K562 (cell line): Measurements from ENCODE around the gene KRT71. TPM values are rescaled to one million over a fixed set of nuclear protein-coding genes. Genes with fewer than 3 reads are reported as not detected.

ENCODE experiments used
- ATAC-seq: fragments of 200-7000 bp; cut with Tn5 transposase; 3 replicates; pipeline ENCODE4 v1.9.1; 2020; ENCODE audit warnings: moderate library complexity
- BruUV-seq: library from RNA; stranded (reverse); fragments of 400-500 nt; replicated peaks from 2 replicates; lab custom pipeline; 2021; lab: Mats Ljungman, UMichigan
- CTCF ChIA-PET: fragments of 300-600 bp; formaldehyde crosslinking; extraction: SDS; loops from one replicate; lab custom pipeline; 2021; ENCODE audit warnings: low intra/inter-chr PET ratio; lab: Yijun Ruan, JAX
- POLR2A ChIA-PET: fragments of 300-600, 350-650 bp; sonication (Branson Sonifier 250); formaldehyde crosslinking; extraction: SDS; loops from one replicate; lab custom pipeline; 2021; ENCODE audit warnings: antibody characterized with exemption, inconsistent platforms; lab: Yijun Ruan, JAX
- DNase-seq, 4 experiments: peaks; one replicate each; pipeline versions ENCODE4 v3.0.0 to v3.0.0-alpha.2; 2011 to 2018; ENCODE audit warnings: low spot score in 3 of 4, mixed read lengths in 3 of 4; ENCODE audit errors: extremely low read depth in 1 of 4
- FAIRE-seq: peaks from 2 replicates; lab custom pipeline; 2011; peaks lifted over from hg19 to GRCh38; lab: Jason Lieb, UNC
- H2AFZ ChIP-seq: 2 replicates; pipeline ENCODE4 v1.6.0; 2011; ENCODE audit warnings: low read depth, low read length, control low read depth, inconsistent platforms
- H3K27ac ChIP-seq: fragments of 200-600 bp; 3 replicates; pipeline ENCODE4 v1.8.0; 2011; ENCODE audit warnings: low read depth, mild to moderate bottlenecking, control low read depth, inconsistent platforms, low read length, moderate library complexity, mixed read lengths; ENCODE audit errors: extremely low read depth
- H3K27me3 ChIP-seq, 2 experiments: fragments of 300-600 bp in 1 of 2; 2 replicates in 1 of 2; 3 replicates in 1 of 2; pipeline versions ENCODE4 v1.6.0 to v1.8.0; 2011; ENCODE audit warnings: inconsistent platforms in 2 of 2, low read length in 2 of 2, mild to moderate bottlenecking in 1 of 2, mixed read lengths in 1 of 2, moderate library complexity in 1 of 2; ENCODE audit not compliant: control insufficient read depth in 2 of 2, insufficient read depth in 2 of 2
- H3K36me3 ChIP-seq: fragments of 300-600 bp; 3 replicates; pipeline ENCODE4 v1.8.0; 2011; ENCODE audit warnings: mild to moderate bottlenecking, low read length, inconsistent platforms; ENCODE audit not compliant: control insufficient read depth, insufficient read depth
- H3K4me1 ChIP-seq, 2 experiments: fragments of 200-600 bp in 1 of 2; replicated peaks in 1 of 2; 2 replicates in 1 of 2; 3 replicates in 1 of 2; pipeline versions ENCODE4 v1.5.1 to v1.8.0; 2011; ENCODE audit warnings: inconsistent platforms in 2 of 2, low read length in 2 of 2, mild to moderate bottlenecking in 1 of 2, mixed read lengths in 1 of 2, moderate library complexity in 1 of 2; ENCODE audit not compliant: control insufficient read depth in 2 of 2, insufficient read depth in 2 of 2
- H3K4me2 ChIP-seq: 2 replicates; pipeline ENCODE4 v1.6.1; 2011; ENCODE audit warnings: low read length, control low read depth, inconsistent platforms, mixed read lengths; ENCODE audit not compliant: insufficient read depth
- H3K4me3 ChIP-seq: fragments of 200-600 bp; sonication (generic), shearing (Covaris generic); 2 replicates; pipeline ENCODE4 v1.5.1; 2016; ENCODE audit warnings: control low read depth, inconsistent platforms
- H3K79me2 ChIP-seq: fragments of 200-600 bp; 3 replicates; pipeline ENCODE4 v1.8.0; 2011; ENCODE audit warnings: low read length, inconsistent platforms; ENCODE audit not compliant: control insufficient read depth, insufficient read depth
- H3K9ac ChIP-seq, 2 experiments: 2 replicates each; pipeline versions ENCODE4 v1.6.0 to v1.6.1; 2011; ENCODE audit warnings: low read depth in 2 of 2, low read length in 2 of 2, control low read depth in 1 of 2, inconsistent platforms in 1 of 2, mild to moderate bottlenecking in 1 of 2, mixed read lengths in 1 of 2; ENCODE audit not compliant: insufficient read depth in 1 of 2
- H3K9me1 ChIP-seq: one replicate; pipeline ENCODE4 v1.6.0; 2011; ENCODE audit warnings: inconsistent platforms, mild to moderate bottlenecking, low read length, moderate library complexity; ENCODE audit not compliant: control insufficient read depth, insufficient read depth
- H3K9me3 ChIP-seq: replicated peaks from 2 replicates; pipeline ENCODE4 v1.5.1; 2011; ENCODE audit warnings: low read depth, low read length, inconsistent platforms; ENCODE audit not compliant: control insufficient read depth, insufficient read depth
- H4K20me1 ChIP-seq: replicated peaks from 2 replicates; pipeline ENCODE4 v1.6.1; 2011; ENCODE audit warnings: low read length, inconsistent platforms, mixed read lengths; ENCODE audit not compliant: control insufficient read depth, insufficient read depth
- CHD7 ChIP-seq: fragments of 200-600 bp; sonication (generic); IDR thresholded peaks from one replicate; pipeline ENCODE4 v1.6.1; 2012; ENCODE audit warnings: mild to moderate bottlenecking, low read depth, low read length, inconsistent platforms
- ELF4 ChIP-seq: fragments of 450-650 bp; formaldehyde crosslinking; IDR thresholded peaks from 2 replicates; pipeline ENCODE4 v1.4.0; 2022; ENCODE audit warnings: missing genetic modification characterization
- LARP7 ChIP-seq: fragments of 450-650 bp; IDR thresholded peaks from 2 replicates; pipeline ENCODE4 v1.6.1; 2016
- RAD51 ChIP-seq: fragments of 450-650 bp; IDR thresholded peaks from 2 replicates; pipeline ENCODE4 v1.7.1; 2016; ENCODE audit warnings: low read depth, mild to moderate bottlenecking, borderline replicate concordance
- WGBS: fragments of 100-300 bp; shearing (Covaris generic); methylation state at CpG from one replicate; pipeline ENCODE4 v1.1.6; 2016; ENCODE audit warnings: low coverage, mixed read lengths; ENCODE audit not compliant: insufficient coverage; ENCODE audit errors: missing lambda C conversion rate; 5-methylcytosine and 5-hydroxymethylcytosine counted together
- in situ Hi-C: fragments of 300-500 bp; cut with MboI; formaldehyde crosslinking; loops from 4 replicates; pipeline ENCODE4 v1.15.0; 2018; ENCODE audit warnings: inconsistent platforms, mixed read lengths
- intact Hi-C: fragments of 100-400 bp; cut with micrococcal nuclease; formaldehyde crosslinking; loops from 2 replicates; pipeline ENCODE4 v1.14.2; 2022
- polyA plus RNA-seq, 8 experiments: library from polyadenylated mRNA; depleted of rRNA in 4 of 8; stranded (reverse) in 5 of 8; unstranded in 3 of 8; fragments of >200 nt; fragmentation: Nextera tagmentation in 2 of 8; fragmentation: Illumina TruSeq in 1 of 8; extraction: Ambion mirVana in 2 of 8; extraction: Trizol in 1 of 8; gene quantifications; 2 replicates each; pipeline versions ENCODE4 v1.2.1 to v1.2.3, GENCODE V29; 2011 to 2014; ENCODE audit warnings: inconsistent platforms in 1 of 8, missing spikeins in 1 of 8
- total RNA-seq, 7 experiments: library from RNA; depleted of rRNA in 6 of 7; stranded (reverse); fragments of >200 nt in 6 of 7; fragmentation: Illumina TruSeq in 2 of 7; extraction: Trizol in 2 of 7; gene quantifications; 2 replicates each; pipeline versions ENCODE4 v1.2.1 to v1.2.3, GENCODE V29; 2011 to 2021; ENCODE audit warnings: low replicate concordance in 1 of 7

The KRT71 gene
- total and polyA plus RNA-seq, 9 of the 15 experiments (the other 6 are each of a cell fraction or from before 2014, with no cell fraction given), result not detected

GRCh38 chr12:52573306-52573705 is 20.4 kb upstream of the KRT71 start:
- H3K79me2 ChIP-seq, result no peaks in the 10 kb centered on the region
- intact Hi-C loops, result no loop called here
- FAIRE-seq, result no peak
- no peak overlapping the region for H3K4me3 ChIP-seq
- H4K20me1 ChIP-seq, result peaks cover 26% of the 10 kb centered on the region; the same call in 1 of the 2 replicates
- H3K27me3 ChIP-seq, result peaks cover 40 to 83% of the 10 kb centered on the region in 2 experiments
- no peak overlapping the region for H3K27ac ChIP-seq
- no TSS peak for BruUV-seq
- no peaks in the 10 kb centered on the region for H3K9me1 ChIP-seq
- ChIA-PET POLR2A (no interaction called here), CTCF (no interaction called here)
- DNase-seq, result no peak
- no peak overlapping the region for H3K9ac ChIP-seq
- H3K4me2 ChIP-seq, result no peak overlapping the region
- H3K36me3 ChIP-seq, result no peaks in the 10 kb centered on the region
- 16% methylated on average over 8 of the region's 15 CpGs for WGBS
- no peaks in the 10 kb centered on the region for H3K9me3 ChIP-seq
- in situ Hi-C loops, result no loop called here
- peaks cover 0 to 3% of the 10 kb centered on the region in 2 experiments; a peak in 1 of 5 replicates for H3K4me1 ChIP-seq
- no peak for ATAC-seq
- H2AFZ ChIP-seq, result no peak overlapping the region
- TF ChIP-seq LARP7 (no peak), CHD7 (no peak), ELF4 (CRISPR knock-in tag) (no peak), RAD51 (no peak)
